Bronchus fibroblast of lung (primary cell): ENCODE measurements around the gene SIX5. TPM values are rescaled to one million over a fixed set of nuclear protein-coding genes. Genes with fewer than 3 reads are reported as not detected.

ENCODE experiments used
- total RNA-seq: library from RNA; depleted of rRNA; stranded (reverse); fragments of >200 nt; gene quantifications from 2 replicates; pipeline ENCODE4 v1.2.3, GENCODE V29; 2015

Gene SIX5
- total RNA-seq: 12.6 and 15.3 TPM in 2 replicates

GRCh38 chr19:45768984-45769782 lies at the start of gene SIX5:
Gene SIX5, minus strand, starts transcription at chr19:45769252. Its CDS starts 408 bp downstream, at chr19:45768844.

DNA sequence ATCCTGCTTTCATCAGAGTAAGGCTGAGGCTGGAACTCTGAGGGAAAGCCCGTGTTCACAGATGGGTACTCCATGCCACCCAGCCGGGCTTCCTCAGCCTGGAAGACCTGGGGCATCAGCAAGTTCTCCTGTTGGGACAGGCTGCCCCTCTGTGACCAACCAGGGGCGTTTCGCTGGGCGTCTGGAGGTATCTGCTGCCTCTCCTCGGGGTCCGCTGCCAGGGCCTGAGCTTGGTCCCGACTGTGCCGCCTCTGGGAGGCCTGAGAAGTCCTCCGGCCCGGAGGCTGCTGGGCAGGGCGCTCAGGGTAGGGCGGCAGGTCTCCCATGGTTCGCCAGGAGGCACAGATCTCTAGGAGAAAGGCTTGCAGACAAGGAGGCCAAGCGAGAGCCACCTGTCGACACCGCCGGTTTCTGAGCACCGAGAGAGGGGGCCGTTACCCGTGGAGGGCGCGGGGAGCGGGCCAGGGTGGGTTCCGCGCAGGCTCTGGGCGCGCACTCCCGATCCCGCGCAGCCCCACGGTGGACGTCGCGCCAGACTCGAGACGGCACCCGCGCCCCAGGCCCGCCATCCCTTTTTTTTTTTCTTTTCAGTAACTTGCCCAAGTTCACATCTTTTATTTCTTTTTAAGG lies 45.9 kb upstream of the SIX5 start, which contains the start of gene RSPH6A:
Gene RSPH6A, minus strand, starts transcription at position 458 of the 630 bp plus-strand sequence. Its CDS starts 132 bp downstream, at position 326.

DNA sequence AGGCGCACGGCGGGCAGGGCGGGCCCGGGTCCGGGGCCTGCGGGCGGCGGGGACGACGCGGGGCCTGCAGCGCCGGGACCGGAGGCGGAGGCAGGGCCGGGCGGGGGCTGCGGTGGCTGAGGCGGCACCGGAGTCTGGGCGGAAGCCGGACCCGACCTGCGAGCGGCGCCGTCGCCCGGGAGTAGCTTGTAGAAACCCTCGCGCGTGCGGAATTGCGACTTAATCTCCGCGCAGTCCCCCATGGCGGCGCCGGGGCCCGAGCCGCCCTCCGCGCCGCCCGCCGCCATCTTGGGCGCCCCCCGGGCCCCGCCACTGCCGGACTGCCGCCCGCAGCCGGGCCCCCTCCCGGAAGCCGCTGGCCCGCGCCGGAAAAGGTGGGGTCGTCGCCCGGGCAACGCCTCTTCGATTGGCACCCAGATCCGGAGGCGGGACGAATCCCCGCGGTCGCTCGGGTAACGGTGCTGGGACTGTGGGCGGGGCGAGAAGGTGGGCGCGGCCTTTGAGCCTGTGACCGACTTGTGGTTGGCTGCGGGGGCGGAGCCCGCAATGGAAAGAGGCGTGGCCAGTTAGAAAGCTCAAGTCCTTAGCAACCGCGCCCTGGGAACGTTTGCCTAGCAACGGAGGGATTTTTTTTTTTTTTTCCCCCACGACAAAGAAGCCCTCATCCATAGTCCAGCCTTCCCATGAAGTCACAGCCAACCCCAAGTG lies 23.6 kb upstream of the SIX5 start, which contains the start of gene DMWD:
Gene DMWD, minus strand, starts transcription at position 376 of the 708 bp plus-strand sequence. Its CDS starts 89 bp downstream, at position 287.

DNA sequence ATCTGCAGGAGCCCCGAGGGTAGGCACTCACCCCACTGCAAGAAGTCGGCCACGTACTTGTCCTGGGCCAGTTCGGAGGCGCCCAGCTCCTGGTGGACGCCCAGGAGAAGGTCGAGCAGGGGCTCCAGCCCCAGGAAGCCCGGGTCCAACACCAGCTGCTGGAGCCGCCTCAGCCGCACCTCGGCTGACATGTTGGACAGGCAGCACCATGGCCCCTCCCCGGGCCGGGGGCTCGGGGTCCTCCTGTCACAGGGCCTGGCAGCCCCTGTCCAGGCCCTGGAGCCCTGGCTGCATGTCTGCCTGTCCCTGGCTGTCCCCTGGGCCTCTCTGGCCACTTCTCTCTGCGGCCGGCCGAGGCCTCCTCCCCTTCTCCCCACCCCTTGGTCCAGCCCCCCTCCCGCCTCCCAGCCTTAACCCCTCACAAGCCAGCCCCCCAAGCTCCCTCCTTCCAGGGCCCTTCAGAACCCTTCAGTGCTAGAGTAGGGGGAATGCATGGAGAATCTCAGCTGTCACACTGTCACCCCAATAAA lies 13.2 kb upstream of the SIX5 start, which contains the start of gene DMPK:
Gene DMPK, minus strand, starts transcription at position 329 of the 530 bp plus-strand sequence. Its CDS starts 138 bp downstream, at position 191.

GRCh38 chr19:45733160-45733810 lies 35.8 kb downstream of the SIX5 start, which contains the start of gene MEIOSIN:
Gene MEIOSIN, plus strand, starts transcription at chr19:45733439. Its CDS starts 1,938 bp downstream, at chr19:45735377.

GRCh38 chr19:45730368-45731288 lies 38.4 kb downstream of the SIX5 start, which contains the start of gene FBXO46:
Gene FBXO46, minus strand, starts transcription at chr19:45730896. Its CDS starts 17,401 bp downstream, at chr19:45713495.

Other genes with a start within 250 kb of the SIX5 start
- gene OPA3, start 184.4 kb downstream of the SIX5 start, total RNA-seq: 5.8 and 6.7 TPM in 2 replicates
- under 0.01 and 0.17 TPM in 2 replicates for gene GPR4, start 167.0 kb downstream of the SIX5 start, total RNA-seq
- 20.5 and 21.0 TPM in 2 replicates for gene EML2, start 129.9 kb downstream of the SIX5 start, total RNA-seq
- 0.50 TPM in 1 of 2 replicates, not detected in the other for gene GIPR, start 101.0 kb downstream of the SIX5 start, total RNA-seq
- 355 and 375 TPM in 2 replicates for gene SNRPD2, start 77.3 kb downstream of the SIX5 start, total RNA-seq
- 27.4 and 27.6 TPM in 2 replicates for gene QPCTL, start 76.6 kb downstream of the SIX5 start, total RNA-seq
- 8.0 and 8.1 TPM in 2 replicates for gene FBXO46, start 38.4 kb downstream of the SIX5 start, total RNA-seq
- gene MEIOSIN, start 35.8 kb downstream of the SIX5 start, total RNA-seq: not detected in 2 replicates
- gene DMPK, start 13.2 kb upstream of the SIX5 start, total RNA-seq: 16.0 and 17.1 TPM in 2 replicates
- gene DMWD, start 23.6 kb upstream of the SIX5 start, total RNA-seq: 24.2 and 28.2 TPM in 2 replicates
- gene RSPH6A, start 46.1 kb upstream of the SIX5 start, total RNA-seq: not detected in 2 replicates
- 29.6 and 31.4 TPM in 2 replicates for gene SYMPK, start 93.9 kb upstream of the SIX5 start, total RNA-seq
- gene FOXA3, start 95.1 kb upstream of the SIX5 start, total RNA-seq: under 0.01 TPM in 1 of 2 replicates, not detected in the other
- 23.4 and 24.4 TPM in 2 replicates for gene IRF2BP1, start 116.9 kb upstream of the SIX5 start, total RNA-seq
- 2.7 and 2.9 TPM in 2 replicates for gene MYPOP, start 133.4 kb upstream of the SIX5 start, total RNA-seq
- gene NANOS2, start 145.5 kb upstream of the SIX5 start, total RNA-seq: not detected in 2 replicates
- gene NOVA2, start 204.6 kb upstream of the SIX5 start, total RNA-seq: under 0.01 TPM in 1 of 2 replicates, not detected in the other
- 12.9 and 14.3 TPM in 2 replicates for gene CCDC61, start 226.2 kb upstream of the SIX5 start, total RNA-seq